HG03060 (cell line): ENCODE measurements around the gene ITPR2.

Experiments
- ATAC-seq: cut with Tn5 transposase; IDR thresholded peaks from one replicate; pipeline ENCODE4 v1.9.1; 2021; ENCODE audit warnings: low read depth, moderate number of reproducible peaks; ENCODE audit not compliant: unreplicated experiment

Gene ITPR2

DNA sequence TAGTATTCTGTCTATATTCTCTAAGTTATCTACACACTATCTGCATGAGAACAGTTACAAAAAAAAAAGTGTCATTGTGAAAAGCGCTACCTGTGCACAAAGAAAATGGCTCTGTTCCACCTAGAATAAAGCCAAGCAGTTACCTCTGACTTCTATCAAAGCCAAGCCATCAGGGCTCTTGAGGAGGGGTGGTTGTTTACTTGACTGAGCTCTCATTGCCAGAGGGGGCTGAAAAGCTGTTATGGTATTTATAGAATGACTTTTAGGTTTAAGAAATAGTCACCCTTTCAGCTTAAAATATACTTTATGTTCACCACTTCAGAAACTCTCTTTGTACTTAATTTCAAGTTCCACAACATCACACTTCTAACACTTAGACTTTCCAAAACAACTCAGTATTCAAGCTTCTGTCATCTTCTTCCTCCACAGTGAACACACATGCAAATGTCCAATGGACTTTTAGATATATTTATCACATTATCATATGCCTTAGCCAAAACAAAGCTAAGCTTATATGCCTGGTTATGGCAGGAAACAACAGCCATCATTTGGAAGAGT lies 7.5 kb downstream of the ITPR2 start:
- no peak for ATAC-seq

DNA sequence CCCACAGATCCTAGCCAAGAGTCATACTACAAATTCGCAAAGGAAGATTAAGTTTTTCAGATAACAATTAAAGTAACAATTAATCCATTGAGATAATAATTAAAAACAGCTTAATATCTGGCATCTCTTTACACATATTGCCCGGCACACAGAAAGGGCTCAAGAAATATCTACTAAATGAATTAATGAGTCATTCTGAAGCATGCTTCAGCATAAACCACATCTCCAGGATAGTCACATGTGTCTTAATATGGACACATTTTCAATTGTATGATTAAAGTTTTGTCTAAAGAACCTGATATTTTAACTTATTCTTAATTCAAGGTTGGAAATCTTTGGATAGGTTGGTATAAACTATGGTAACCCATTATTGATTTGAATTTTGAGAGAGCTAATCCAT lies 9.6 kb downstream of the ITPR2 start:
- ATAC-seq: no peak

DNA sequence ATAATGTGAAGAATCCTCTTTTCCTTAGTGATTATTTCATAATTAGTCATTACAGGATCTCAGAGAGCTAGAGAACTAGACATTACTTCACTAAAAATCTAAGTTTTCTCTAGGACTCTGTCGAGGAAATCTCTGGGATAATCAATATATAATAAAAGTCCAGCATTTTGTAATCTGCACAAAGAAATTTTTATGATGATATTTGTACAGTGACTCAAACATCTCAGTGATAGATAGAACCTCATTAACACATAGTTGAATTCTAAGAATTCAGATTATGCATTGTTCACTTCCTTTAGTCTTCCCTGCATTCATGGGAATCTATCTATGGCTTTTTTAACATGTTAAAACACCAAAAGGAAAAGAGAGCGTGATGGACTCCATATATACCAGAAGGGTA lies 11.0 kb downstream of the ITPR2 start:
- no peak for ATAC-seq

DNA sequence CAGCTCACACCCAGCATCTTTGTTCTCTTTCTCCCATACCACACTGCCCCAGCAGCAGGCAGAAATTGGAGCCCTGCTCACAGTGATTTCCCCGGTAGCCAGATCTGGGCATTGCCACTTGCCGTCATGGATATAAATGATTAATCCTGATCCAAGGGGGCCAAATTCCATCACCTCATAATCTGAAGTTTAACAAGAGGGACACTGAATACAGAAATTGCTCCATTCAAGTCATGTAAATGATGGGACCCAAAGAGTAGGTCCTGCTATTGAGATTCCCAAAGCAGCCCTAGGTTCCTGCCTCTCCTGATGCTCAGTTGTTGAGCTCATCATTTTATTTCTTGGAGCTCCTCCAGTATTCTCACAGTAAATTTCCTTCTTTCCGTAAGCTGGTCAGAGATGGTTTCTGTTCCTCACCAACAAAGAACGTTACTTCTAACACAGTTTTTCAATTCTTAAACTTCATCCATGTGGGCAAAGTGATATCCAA lies 11.7 kb downstream of the ITPR2 start:
- ATAC-seq: no peak

DNA sequence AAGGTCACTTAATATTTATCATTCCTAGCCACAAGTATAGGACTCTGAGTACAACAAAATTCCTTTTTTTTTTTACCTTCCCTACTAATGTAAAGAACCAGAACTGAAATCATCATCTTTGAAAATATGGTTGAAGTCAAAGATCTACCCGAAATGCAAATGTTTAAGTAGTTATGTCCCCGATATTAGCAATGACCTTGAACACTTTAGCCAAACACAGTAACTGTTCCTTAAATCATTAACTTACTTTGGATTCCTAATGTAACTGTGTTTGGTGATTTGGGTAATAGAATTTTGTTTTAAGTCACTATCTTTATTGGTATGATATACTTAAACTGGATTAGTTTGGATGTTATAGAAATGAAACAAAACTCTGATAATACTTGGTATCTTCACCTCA lies 14.4 kb downstream of the ITPR2 start:
- ATAC-seq: no peak

DNA sequence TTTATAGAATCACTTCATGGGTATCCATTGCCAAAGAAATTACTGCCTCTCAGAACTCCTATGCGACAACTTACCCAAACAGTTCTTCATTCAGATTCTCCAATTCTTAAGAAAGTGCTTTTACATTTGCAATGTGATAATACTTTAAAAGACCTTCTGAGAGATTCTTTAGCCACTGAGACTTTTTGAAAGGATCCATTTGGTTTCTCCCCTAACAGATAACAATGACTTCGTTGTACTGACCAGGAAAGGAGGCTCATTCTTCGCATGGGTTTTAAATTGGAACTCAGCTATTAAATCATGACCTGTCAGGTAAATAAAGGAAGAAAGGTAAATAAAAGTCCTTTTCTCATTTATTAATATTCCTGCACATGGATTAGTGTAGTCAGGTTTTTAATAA lies 14.8 kb downstream of the ITPR2 start:
- no peak for ATAC-seq

DNA sequence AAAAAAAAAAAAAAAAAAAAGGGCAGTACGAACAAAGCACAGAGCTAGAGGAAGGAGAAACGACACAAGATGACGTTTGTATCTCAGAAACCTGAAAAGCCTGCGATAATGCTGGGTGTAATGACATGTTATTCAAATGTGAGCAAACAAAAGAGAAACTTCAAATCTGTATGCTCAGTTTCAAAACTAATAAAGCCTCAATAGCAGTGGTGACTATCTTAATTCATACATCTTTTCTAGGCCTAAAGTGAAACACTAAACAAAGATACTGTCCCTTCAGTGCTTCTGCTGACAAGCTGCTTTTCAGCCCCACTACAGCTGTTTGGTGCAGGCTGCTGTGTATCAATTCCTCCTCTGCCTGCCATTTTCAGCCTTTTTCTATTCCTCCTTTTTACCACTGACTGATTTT lies 15.8 kb downstream of the ITPR2 start:
- no peak for ATAC-seq

DNA sequence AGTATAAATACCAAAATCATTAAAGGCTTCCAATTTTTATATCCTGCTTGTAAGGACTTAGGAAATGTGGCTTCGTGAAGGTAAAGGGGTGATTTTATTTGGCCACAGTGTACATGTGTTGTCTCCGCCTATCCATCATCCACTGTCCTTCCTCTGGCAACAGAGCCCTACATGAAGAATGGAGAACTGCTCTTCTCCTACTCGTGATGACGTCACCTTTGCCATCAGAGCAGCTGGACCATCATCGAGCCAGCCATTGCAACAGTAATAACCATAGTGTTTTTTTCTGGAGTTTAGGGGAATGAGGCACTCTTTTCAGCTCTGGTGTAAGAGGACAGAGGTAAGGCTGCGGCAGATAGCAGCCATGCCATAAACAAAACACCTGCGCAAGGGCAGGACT lies 19.2 kb downstream of the ITPR2 start:
- ATAC-seq: no peak

DNA sequence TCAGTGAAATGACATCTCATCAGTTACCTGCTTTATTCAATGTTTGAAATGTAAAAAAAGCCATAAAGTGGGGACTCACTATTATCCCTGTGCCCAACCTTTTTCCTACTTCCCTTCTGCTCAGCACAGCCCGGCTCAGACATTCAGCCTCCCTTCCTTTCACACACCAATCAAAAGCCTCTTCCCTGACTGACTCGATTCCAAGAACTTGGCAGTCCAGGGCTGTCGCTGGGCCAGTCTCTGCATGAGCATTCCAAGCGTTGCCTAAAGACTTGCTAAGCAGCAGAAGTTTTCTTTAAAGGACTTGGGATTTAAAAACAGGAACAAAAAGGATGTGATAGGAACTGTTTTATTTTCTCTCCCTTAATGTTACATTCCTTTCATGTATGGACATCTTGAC lies 22.7 kb downstream of the ITPR2 start:
- ATAC-seq: no peak

DNA sequence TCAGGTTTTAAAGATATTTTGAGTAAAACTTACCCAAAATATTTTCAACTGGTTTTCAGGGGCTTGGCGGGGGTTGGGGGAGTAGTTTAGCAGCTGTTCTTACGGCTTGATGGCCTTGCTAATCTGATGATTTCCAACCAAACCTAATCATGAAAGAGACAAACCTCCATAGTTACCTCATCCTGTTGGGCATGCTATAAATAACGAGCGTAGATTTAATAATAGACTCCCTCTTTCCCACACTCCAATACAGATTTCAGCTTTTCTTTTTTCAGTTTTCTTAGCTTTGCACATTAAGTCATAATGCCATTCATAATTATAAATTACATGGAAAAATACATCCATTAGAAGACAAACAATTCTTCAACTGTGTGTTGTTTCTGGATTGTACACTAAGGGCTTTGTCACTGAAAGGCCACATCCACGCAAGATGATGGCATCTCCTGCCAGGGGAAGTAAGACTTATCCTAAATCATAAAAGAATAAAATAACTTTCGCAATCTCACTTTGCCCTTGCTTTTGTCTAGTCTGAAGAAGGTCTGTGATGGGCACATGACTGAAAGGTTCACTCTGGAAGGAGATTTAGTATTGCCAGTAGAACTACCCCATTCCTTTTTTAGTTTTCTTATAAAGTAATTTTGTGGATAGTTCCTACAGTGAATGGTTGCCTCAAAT lies 23.2 kb downstream of the ITPR2 start:
- no peak for ATAC-seq

DNA sequence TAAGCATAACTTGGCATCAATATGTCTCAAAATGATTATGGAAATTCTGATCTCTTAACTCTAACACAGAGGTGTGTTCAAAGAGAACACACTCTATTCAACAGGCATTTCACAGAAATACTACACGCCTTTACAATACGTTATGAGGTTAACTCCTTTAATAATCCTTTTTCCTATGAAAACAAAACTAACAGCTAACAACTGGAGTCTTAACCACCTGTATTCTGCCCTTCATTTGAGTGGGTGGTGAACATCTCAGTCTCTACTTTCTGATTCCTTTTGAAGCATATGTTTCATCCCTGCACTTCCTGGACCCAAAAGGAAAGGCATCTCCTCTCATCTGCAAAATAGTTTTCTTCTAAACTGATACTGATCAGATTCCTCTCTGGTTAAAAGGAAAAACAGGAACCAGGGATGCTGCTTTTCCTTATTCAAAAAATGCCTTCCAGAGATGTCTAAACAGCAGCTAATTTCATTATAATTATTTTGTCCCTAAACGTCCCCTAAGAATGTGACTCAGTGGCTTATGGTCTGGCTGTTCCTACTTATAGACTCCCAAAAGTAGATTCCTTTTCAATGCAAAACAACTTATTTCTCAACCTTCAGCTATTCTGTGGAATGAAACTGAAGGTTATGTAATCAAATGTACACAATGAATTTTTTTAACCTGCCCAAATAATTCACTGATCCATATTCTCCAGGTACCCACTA lies 24.1 kb downstream of the ITPR2 start:
- no peak for ATAC-seq

DNA sequence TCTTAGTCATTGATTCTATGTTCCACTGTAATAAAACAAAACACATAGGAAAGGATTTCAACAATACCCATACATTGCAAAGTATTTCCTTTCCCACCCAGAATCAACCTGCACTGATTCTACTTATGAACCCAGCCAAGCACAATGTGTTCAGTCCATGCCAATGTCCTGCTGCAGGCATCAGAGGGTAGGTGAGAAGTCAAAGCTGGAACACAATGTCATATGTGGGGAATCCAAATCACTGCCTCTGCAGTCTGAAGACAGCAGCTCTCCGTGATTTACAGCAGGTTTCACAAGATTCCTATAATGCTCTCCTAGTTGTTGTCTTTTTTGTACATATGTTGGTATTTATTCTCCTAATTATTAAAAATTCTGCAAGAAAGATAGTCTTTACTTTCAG lies 25.7 kb downstream of the ITPR2 start:
- ATAC-seq: no peak

DNA sequence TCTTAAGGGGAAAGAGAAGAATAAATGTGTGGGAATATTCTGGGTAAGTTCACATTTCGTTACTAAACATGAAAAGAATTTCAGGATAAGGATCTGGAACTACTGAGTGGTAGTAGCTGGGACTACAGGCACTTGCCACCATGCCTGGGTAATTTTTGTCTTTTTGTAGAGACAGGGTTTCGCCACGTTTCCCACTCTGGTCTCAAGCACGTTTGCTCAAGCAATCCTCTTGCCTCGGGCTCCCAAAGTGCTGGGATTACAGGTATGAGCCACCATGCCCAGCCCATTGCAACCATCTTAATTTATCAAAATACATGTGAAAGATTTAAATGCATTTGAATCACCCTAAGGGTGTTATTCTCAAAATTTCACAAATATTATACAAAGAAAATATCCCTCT lies 26.4 kb downstream of the ITPR2 start:
- no peak for ATAC-seq

DNA sequence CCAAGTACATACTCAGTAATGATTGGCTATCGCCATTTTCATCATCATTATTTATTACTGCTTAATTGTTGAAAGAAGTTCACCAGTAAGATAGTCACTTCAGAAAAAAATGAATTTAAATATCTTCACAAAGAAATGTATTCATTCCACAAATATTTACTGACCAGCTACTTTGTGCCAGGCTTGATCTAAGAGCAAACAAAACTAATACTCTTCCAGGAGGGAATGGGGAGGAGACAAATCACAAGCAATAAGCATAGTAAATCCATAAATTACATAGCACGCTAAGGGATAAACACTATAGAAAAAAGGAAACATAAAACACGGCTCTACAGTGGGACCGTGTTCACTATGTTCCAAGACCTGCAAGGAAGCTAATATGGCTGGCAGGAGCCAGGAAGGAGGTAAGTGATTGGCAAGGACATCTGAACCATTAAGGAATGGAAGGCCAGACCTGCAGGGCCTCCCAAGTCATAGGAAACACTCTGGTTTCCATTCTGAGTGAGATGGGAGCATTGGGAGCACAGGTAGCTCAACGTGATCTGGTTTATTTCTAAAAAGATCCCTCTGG lies 27.5 kb downstream of the ITPR2 start:
- no peak for ATAC-seq

DNA sequence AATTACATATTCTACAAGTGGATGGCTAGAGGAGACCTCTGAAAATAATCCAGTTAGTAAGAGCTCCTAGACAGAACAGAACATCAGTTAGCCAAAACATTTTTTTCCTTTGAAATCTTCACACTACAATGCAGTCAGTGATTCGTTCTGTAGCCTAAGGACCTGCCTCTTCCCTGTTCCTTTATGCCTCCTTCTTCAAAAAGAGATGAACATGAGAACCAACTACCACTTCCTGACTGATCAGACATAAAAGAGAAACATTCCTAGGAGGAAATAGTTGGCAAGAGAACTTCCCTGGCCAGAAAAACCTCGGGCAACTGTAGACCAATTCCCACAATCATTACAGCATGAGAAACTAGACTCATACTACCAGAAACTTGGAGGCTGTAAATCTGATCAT lies 29.4 kb downstream of the ITPR2 start:
- no peak for ATAC-seq

DNA sequence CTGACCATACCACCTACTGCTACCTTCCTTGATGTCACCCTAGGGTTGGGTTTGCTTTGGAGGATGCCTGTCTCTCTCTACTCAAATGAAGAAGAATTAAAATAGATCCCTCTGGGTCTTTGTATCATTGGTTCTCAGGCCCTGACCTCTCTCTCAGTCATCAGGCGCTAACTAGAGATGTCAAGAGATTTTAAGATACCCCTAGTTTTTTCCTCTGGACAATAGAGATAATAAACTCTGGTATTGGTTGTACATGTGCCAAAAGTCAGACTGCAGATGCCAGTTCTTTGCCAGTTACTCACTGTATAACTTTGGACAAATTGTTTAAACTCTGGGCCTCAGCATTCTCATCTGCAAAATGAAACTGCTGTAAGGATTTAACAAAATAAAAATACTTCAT lies 31.5 kb downstream of the ITPR2 start:
- ATAC-seq: no peak

DNA sequence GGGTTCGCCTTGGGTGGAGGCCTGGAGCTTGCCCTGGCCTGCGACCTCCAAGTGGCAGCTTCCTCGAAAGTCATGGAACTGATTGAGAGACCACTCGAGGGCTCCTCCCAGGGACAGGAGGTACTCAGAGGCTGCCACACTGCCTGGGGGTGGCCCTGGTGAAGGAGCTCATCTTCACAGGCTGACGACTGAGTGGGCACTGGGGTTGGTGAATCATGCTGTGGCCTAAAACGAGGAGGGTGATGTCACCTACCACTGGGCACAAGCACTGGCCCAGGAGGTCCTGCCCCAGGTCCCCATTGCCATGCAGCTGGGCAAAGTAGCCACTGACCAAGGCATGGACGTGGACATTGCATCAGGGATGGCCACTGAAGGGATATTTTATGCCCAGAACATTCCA lies 32.1 kb downstream of the ITPR2 start:
- ATAC-seq: no peak

DNA sequence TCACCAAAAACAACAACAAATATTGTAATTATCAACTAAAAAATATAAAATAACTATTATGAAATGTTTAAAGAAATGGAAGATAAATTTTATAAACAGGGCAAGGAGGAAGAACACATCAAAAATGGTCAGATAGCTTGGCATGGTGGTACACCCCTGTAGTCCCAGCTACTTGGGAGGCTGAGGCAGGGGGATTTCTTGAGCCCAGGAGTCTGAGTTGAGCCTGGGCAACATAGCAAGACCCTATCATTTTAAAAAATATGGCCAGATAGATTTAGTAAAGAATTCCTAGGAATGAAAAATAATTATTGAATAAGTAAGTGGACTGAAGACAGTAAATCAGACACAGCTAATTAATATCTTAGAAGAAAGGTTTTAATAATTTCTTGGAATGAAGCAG lies 32.6 kb downstream of the ITPR2 start:
- no peak for ATAC-seq

DNA sequence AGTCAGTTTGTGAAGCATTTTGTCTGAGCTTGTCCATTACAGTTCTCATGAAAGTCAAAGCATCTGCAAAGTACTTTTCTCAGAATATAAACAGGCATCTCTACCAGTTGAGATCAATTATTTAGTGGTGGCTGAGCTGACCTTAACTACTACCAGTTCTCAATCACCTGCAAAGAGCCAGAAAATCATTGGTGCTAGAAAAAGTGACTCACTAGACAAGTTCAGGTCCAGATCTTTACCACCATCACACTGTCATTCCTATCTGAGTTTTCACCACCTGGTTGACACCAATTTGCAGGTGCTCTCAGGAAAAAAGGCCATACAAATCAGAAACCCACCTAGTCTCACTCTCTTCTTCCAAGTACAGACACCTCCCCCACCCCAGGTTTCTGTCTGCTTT lies 33.3 kb downstream of the ITPR2 start:
- ATAC-seq: no peak

DNA sequence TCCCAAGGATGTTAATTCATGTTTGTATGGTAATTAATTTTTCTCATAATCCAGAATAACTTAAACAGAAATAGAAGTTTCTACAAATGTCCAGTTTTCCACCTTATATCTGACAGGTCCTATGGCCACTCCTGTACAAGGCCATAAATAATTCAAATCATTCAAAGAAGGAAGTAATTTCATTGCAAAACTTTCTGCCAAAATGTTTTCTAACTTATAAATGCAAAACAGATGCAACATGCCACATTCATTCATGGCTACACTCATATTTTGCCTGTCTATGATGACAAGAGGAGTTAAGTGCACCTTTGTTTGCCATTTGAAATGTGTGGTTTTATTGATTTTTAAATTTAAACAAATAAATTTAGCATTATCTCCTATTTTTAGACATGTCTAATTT lies 34.4 kb downstream of the ITPR2 start:
- no peak for ATAC-seq

DNA sequence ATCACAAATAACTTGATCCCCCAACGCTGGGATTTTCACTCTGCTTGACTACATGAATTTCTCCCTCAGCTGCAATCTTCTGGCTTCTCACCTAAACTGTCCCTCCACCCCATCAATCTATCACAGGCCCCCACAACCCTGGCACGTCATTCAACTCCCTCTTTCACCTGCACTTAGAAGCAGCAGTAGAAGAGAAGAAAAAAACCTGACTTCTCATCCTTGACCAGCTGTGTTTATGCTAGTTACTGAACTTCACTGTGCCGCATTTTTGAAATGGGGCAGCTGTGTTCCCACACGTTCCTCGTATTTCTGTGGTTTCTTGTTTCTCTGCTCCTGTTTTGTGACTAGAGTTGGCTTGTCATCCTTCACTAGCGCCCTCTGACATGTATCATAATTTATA lies 35.0 kb downstream of the ITPR2 start:
- no peak for ATAC-seq

DNA sequence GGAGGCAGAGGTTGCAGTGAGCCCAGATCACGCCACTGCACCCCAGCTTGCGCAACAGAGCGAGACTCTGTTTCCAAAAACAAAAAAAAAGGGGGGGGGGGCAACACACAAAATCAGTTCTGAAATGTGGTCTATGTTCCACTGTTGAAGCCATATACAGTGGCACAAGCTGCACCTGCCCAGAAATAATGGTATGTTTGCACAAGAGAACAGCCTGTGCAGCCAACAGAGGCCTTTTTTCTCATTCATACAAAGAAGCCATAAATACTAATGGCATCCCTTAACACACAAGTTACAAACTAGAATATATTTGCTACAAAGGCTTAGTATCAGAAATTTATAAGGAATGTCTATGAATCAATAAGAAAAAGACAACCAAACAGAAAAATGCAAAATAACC lies 37.1 kb downstream of the ITPR2 start:
- no peak for ATAC-seq
